Heart right ventricle (tissue), 16 donors: ENCODE results near the gene STRN3. TPM values are rescaled to one million over a fixed set of nuclear protein-coding genes. Genes with fewer than 3 reads are reported as not detected.

ENCODE experiments used
- ATAC-seq, 8 donors: fragments of 200-7000 bp; cut with Tn5 transposase; one replicate each; pipeline ENCODE4 v1.9.1; 2020; ENCODE audit warnings: mild to moderate bottlenecking in 8 of 8, moderate library complexity in 8 of 8, moderate number of reproducible peaks in 1 of 8
- DNase-seq, 2 donors: peaks; one replicate each; pipeline ENCODE4 v3.0.0-alpha.2; 2020
- H3K27ac ChIP-seq, 10 donors: fragments of 200-600 bp; sonication (generic) in 2 of 10; one replicate each; pipeline versions ENCODE4 v1.5.0 to v1.8.0; 2020 to 2022; ENCODE audit warnings: mild to moderate bottlenecking in 3 of 10
- H3K27me3 ChIP-seq, 7 donors: fragments of 200-600 bp; one replicate each; pipeline ENCODE4 v1.8.0; 2021 to 2022; ENCODE audit warnings: mild to moderate bottlenecking in 2 of 7
- H3K36me3 ChIP-seq, 9 donors: fragments of 200-600 bp; sonication (generic) in 1 of 9; one replicate each; pipeline versions ENCODE4 v1.5.0 to v1.8.0; 2020 to 2022; ENCODE audit warnings: mild to moderate bottlenecking in 2 of 9
- H3K4me1 ChIP-seq, 9 donors: fragments of 200-600 bp; sonication (generic) in 1 of 9; one replicate each; pipeline versions ENCODE4 v1.5.0 to v1.8.0; 2020 to 2022; ENCODE audit warnings: mild to moderate bottlenecking in 4 of 9
- H3K4me3 ChIP-seq, 10 donors: fragments of 200-600 bp; sonication (generic) in 2 of 10; one replicate each; pipeline versions ENCODE4 v1.5.0 to v1.8.0; 2020 to 2022; ENCODE audit warnings: mild to moderate bottlenecking in 7 of 10, moderate library complexity in 2 of 10
- H3K9me3 ChIP-seq, 11 donors: fragments of 200-600 bp in 10 of 11; sonication (generic) in 2 of 11; one replicate each; pipeline versions ENCODE4 v1.5.0 to v1.8.0; 2013 to 2022; ENCODE audit warnings: mild to moderate bottlenecking in 2 of 11, control low read depth in 1 of 11, moderate library complexity in 1 of 11
- CTCF ChIP-seq, 9 donors: fragments of 200-600 bp; sonication (generic) in 2 of 9; IDR thresholded peaks; one replicate each; pipeline versions ENCODE4 v1.5.0 to v1.8.0; 2021 to 2022; ENCODE audit warnings: antibody characterized with exemption in 9 of 9, mild to moderate bottlenecking in 5 of 9, moderate library complexity in 1 of 9
- WGBS, 2 donors: extraction: QIAGEN DNeasy Blood & Tissue Kit; methylation state at CpG; one replicate each; pipeline ENCODE4 v1.1.7; 2013; ENCODE audit warnings: inconsistent platforms in 1 of 2; 5-methylcytosine and 5-hydroxymethylcytosine counted together
- intact Hi-C, 10 donors: fragments of 100-400 bp; cut with DNase I; formaldehyde crosslinking; loops; one replicate each; pipeline versions ENCODE4 v1.11.1 to v1.14.2; 2022
- polyA plus RNA-seq, 2 donors: library from polyadenylated mRNA; stranded (reverse); fragments of 200-250 nt; gene quantifications; one replicate each; pipeline ENCODE4 v1.2.3, GENCODE V29; 2013
- total RNA-seq, 10 donors: library from RNA; stranded (reverse); fragmentation: NEBNext Ultra II Directional in 3 of 10; extraction: Animal tissue kit (Norgen Biotek cat#: 25700) in 3 of 10; gene quantifications; one replicate each; pipeline versions ENCODE4 v1.2.1 to v1.2.4, GENCODE V29; 2021 to 2023
- donor health status: Arrhythmogenic right ventricular cardiomyopathy.
- donor health status: ischemic (EF 13 %, LVEDD 7.1; RV severe dilation, severe dysfunction).
- donor health status: healthy with polysubstance abuse.
- donor health status: DM: no; HTN: yes; CAD: no.
- donor health status: DM: no; HTN: no; CAD: no.
- donor health status: ischemic (EF 25% LVEDD 6.9; RV normal size, moderate dysfunction).
- donor health status: ischemic (EF 25% LVEDD 5.7; RV mildly dilated, moderate dysfunction).
- donor health status: healthy.
- donor health status: DM: yes; HTN: yes; CAD: no.
- donor health status: Ischemic cardiomyopathy.
- donor health status: ischemic (EF 35%, LVEDD 5.7; RV mildly dilated, moderate dysfunction).
- donor health status: nonischemic (EF 11% LVEDD 7.7; RV severe dilation, severe dysfunction).
- donor health status: DM: yes; HTN: yes; CAD: no.
- donor health status: PGD.
- donor health status: ischemic (EF 29% LVEDD 5.4; RV normal size, mild dysfunction).
- donor health status: nonischemic (EF 23%, LVEDD 6.1; RV moderate dilation, normal function).

Gene STRN3
- total and polyA plus RNA-seq, 12 donors = 10.5 to 60.4 (median 50.2) TPM

GRCh38 chr14:30988509-30988908 is 37.7 kb downstream of the STRN3 start:
- intact Hi-C loops = loop anchor here in 1 of 10 donors (10.0 kb wide), 1 partner anchor 366 kb away; no protein-coding TSS in a partner anchor
- H3K36me3 ChIP-seq = no peaks in the 10 kb centered on the region
- no peaks in the 10 kb centered on the region for H3K9me3 ChIP-seq
- H3K27ac ChIP-seq = no peak overlapping the region
- H3K27me3 ChIP-seq = no peaks in the 10 kb centered on the region
- no peak for TF ChIP-seq CTCF (IDR thresholded peaks at IDR 0.05)
- H3K4me3 ChIP-seq = no peak overlapping the region
- H3K4me1 ChIP-seq = peaks cover 0 to 49% (median 22%) of the 10 kb centered on the region in 9 donors
- ATAC-seq = no peak
- DNase-seq = no peak

GRCh38 chr14:30985796-30986195 is 40.4 kb downstream of the STRN3 start:
- H3K4me3 ChIP-seq = no peak overlapping the region
- peaks cover 0 to 24% (median 12%) of the 10 kb centered on the region in 9 donors for H3K4me1 ChIP-seq
- 93 to 94% methylated on average over 3 of the region's 3 CpGs for WGBS, 2 donors
- no peaks in the 10 kb centered on the region for H3K9me3 ChIP-seq
- ATAC-seq (no peak), DNase-seq (no peak)
- no peaks in the 10 kb centered on the region for H3K27me3 ChIP-seq
- no peaks in the 10 kb centered on the region for H3K36me3 ChIP-seq
- no peak overlapping the region for H3K27ac ChIP-seq
- no peak for TF ChIP-seq CTCF (IDR thresholded peaks at IDR 0.05)
- intact Hi-C loops = loop anchor here in 1 of 10 donors (10.0 kb wide), 1 partner anchor 369 kb away; no protein-coding TSS in a partner anchor

- 96 to 98% methylated on average over 2 of the region's 2 CpGs for WGBS, 2 donors
- H3K36me3 ChIP-seq = no peaks in the 10 kb centered on the region
- no peak for TF ChIP-seq CTCF (IDR thresholded peaks at IDR 0.05)
- ATAC-seq (no peak), DNase-seq (no peak)
- H3K4me1 ChIP-seq = peaks cover 0 to 25% (median 11%) of the 10 kb centered on the region in 9 donors
- no peak overlapping the region for H3K4me3 ChIP-seq
- intact Hi-C loops = loop anchor here in 6 of 10 donors (5.0 to 10.0 kb wide), 3 partner anchors 38 to 371 kb away; no protein-coding TSS in a partner anchor
- no peaks in the 10 kb centered on the region for H3K9me3 ChIP-seq
- H3K27me3 ChIP-seq = no peaks in the 10 kb centered on the region
- no peak overlapping the region for H3K27ac ChIP-seq
Observed at GRCh38 chr14:30983858-30984257, 42.3 kb downstream of the STRN3 start.

GRCh38 chr14:30982533-30982932 is 43.6 kb downstream of the STRN3 start:
- ATAC-seq (no peak), DNase-seq (no peak)
- Histone ChIP-seq H3K9me3 (no peaks in the 10 kb centered on the region), H3K27me3 (no peaks in the 10 kb centered on the region), H3K4me3 (no peak overlapping the region), H3K4me1 (peaks cover 0 to 12% (median 4%) of the 10 kb centered on the region in 9 donors), H3K27ac (no peak overlapping the region), H3K36me3 (no peaks in the 10 kb centered on the region)
- intact Hi-C loops = loop anchor here in 6 of 10 donors (5.0 to 10.0 kb wide), 3 partner anchors 40 to 372 kb away; no protein-coding TSS in a partner anchor
- 76 to 82% methylated on average over 7 of the region's 7 CpGs for WGBS, 2 donors
- TF ChIP-seq CTCF (IDR thresholded peaks at IDR 0.05) = no peak
